Measurements from ENCODE around the gene ONECUT2.
A peak's percentile ranks its signal among the peaks of the same experiment; 100 is the strongest.

The ONECUT2 gene

GRCh38 chr18:57529151-57529550 lies 94.0 kb downstream of the ONECUT2 start:
- DNase-seq (ENCODE audit: low read depth, low spot score) = no peak

- peak; percentile 68 for DNase-seq (ENCODE audit: low read depth, low spot score)
Measured at GRCh38 chr18:57533006-57533867, 98.1 kb downstream of the ONECUT2 start.

- DNase-seq (ENCODE audit: low read depth, low spot score) = no peak
Measured at GRCh38 chr18:57533868-57534510, 98.8 kb downstream of the ONECUT2 start.

- DNase-seq (ENCODE audit: low read depth, low spot score) = no peak
Measured at GRCh38 chr18:57534511-57534909, 99.3 kb downstream of the ONECUT2 start.

GRCh38 chr18:57538614-57539013 lies 103.4 kb downstream of the ONECUT2 start:
- no peak for DNase-seq (ENCODE audit: low read depth, low spot score)

- DNase-seq (ENCODE audit: low read depth, low spot score) = no peak
Measured at GRCh38 chr18:57539702-57540101, 104.5 kb downstream of the ONECUT2 start.

Data from ELF-1 (cell line).